Measurements from ENCODE around the gene SLC25A28.
"Not testable (repeated sequence)": the region's sequence is repeated elsewhere in the genome, so short reads cannot be mapped to it uniquely, and the experiment has no call there.

Gene SLC25A28

DNA sequence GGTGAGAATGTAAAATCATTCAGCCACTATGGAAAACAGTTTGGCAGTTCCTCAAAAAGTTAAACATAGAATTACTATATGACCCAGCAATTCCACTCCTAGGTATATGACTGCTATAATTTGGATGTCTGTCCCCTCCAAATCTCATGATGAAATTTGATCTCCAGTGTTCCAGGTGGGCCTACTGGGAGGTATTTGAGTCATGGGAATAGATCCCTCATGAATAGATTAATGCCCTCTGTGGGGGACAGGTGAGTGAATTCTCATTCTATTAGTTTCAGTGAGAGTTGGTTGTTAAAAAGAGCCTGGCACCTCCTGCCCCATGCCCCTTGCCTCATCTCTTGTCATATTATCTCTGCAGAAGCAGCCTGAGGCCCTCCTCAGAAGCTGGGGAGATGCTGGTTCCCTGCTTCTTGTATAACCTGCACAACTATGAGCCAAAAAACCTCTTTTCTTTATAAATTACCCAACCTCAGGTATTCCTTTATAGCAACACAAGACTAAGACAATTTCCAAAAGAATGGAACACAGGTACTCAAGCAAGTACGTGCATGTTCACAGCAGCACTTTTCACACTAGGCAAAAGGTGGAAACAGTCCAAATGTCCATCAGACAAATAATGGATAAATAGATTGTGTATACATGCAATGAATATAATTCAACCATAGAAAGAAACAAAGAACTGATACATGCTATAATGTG, 8.8 kb upstream of the SLC25A28 start:
- DNase-seq (ENCODE audit: low spot score), result no peak

DNA sequence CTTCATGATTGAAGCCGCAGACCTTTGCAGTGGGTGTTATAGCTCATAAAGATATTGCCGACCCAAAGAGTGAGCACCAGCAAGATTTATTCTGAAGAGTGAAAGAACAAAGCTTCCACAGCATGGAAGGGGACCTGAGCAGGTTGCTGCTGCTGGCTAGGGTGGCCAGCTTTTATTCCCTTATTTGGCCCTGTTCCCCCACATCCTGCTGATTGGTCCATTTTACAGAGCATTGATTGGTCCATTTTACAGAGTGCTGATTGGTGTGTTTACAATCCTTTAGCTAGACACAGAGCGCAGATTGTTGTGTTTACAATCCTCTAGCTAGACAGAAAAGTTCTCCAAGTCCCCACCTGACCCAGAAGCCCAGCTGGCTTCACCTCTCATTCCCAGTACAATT, 4.9 kb upstream of the SLC25A28 start:
- DNase-seq (ENCODE audit: low spot score), result not testable (repeated sequence)

DNA sequence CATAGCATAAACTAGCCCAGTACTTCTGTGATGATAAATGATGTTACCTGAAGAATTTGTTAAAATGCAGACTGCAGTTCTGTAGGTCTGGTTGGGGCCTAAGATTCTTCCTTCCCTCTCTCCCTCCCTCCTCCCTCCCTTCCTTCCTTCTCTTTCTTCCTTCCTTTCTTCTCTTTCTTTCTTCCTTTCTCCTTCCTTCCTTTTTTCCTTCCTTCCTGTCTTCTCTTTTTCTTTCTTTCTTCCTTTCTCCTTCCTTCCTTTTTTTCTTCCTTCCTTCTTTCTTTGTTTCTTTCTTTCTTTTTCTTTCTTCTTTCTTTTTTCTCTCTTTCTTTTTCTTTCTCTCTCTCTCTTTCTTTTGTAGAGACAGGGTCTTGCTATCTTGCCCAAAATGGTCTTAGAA, 3.7 kb upstream of the SLC25A28 start:
- no peak for DNase-seq (ENCODE audit: low spot score)

DNA sequence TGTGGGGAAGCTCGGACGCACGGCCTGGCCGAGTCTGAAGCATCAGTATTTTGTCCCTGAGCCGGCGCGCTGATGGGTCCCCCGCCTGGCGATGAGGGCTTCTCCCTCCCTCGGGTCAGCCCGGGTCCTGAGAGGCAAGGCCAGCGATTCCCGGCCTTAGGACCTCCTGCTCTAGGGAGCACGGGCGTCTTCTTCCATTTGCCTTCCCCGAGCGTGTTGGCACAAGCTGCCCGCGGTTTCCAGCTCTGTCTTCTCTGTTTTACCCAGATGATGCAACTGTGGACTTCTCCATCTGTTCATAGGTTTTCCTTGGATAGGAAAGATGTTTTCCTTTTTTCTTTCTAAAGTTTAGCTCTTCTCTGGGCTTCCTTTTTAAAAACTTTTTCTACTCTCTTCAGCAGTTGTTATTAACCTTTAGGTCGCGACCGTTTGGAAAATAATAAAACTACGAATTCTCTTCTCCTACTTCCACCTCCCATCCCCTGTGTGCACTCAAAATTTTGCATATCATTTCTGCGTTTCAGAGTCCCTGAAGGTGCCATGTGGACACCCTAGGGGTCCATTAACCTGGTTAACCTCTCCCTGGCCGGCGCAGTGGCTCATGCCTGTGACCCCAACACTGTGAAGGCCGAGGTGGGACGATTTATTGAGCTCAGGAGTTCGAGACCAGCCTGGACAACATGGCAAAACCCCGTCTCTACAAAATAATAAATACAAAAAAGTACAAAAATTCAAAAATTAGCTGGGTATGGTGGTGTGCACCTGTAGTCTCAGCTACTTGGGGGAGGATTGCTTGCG, 1.4 kb upstream of the SLC25A28 start:
- no peak for DNase-seq (ENCODE audit: low spot score)

DNA sequence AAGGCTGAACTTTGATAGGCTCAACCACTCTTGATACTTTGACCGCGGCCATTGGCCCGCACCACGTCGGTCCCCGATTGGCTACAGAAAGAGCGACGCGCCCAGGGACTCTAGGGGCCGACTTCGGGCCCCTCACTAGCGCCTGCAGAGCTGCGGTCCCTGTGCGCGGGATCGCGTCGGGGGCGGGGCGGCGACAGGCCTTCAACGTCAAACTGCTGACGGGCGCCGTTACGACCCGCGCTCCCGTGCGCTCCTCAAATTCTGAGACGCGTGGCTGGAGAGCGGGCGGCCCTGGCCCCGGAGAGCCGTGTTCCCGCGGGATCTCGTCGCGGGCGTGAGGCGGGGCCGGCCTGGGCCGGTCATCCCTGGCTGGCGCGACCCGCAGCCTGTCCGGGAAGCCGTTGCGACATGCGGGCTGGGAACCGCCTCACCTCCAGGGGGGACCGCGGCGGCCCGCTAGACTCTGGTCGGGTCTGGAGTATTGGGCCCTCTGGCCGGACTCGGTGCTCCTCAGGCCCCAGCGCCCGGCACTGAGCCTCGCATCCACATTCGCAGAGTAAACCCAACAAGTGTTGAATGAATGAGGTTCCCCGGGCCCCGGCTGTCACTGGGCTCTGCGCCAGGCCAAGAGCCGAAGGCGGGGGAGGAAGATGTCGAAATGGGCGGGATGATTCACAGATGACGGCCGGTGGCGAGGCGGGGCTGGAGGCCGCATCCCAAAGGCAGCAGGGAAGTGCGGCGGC, 643 bp upstream of the SLC25A28 start:
- DNase-seq (ENCODE audit: low spot score), result peak; percentile 84

DNA sequence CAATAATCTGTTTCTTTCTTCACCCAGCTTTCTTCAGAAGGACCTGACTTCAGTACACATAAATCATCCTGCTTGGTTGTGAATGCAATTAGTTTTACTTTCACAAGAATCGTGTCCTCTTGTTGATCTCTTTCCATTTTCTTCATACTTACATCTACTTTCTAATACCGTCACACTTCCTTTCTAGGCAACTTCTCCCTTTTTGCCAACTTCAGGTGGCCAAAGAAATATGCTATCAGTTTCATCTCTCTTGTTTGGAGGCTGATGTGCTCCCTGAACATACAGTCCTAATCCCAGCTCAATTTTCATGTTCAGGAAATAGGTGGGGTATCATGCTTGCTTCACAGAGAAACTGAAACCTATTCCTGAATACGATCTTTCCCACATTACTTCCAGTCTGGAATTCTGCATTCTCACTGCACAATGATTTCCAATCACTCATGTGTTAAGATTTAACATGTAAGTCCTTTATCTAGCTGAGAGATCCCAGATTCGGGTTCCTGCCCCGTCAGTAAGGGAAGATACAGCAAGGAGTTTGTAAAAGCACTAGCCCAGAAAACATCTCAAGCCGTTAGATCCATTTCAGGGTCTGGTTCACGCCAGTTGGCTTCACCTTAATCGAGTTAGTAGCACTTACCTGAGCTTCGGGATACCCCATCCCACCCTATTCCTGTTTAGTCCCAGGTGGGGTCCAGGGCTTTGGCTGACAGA, 994 bp downstream of the SLC25A28 start:
- DNase-seq (ENCODE audit: low spot score), result no peak

DNA sequence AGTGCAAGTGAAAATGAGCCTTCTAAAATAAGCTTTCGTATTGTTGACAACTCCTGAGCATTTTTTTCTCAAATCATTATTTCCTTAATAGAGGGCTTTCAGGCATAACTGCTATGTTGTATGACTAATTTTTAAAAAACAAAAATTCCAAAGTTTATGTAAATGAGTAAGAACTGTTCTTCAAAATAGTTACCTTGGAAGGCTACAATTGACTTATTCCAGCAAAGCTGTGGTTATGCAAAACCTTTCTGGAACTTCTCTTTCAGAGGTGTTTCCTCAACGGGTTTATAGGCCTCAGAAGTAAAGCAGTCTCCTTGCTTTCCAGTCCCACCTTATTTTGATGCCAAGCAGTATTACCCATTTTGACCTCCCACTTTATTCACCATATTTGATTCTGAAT, 2.5 kb downstream of the SLC25A28 start:
- DNase-seq (ENCODE audit: low spot score), result no peak

DNA sequence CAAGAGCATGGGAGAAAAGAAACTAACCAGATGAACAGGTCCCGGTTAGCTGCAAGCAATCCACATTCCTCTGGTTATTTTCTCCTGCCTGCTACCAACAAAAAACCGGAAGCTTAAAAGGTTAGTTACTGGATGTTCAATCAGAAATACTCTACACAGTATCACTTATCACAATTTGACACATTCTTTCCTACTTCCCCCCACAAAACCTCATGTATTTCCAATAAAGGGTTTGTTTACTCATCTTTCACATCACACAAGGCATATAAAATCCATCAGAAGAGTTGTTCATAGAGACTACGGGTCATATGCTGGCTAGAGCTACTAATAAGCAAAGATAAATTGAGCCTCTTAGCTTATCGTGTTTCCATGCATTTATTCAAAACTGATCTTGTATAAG, 4.8 kb downstream of the SLC25A28 start:
- no peak for DNase-seq (ENCODE audit: low spot score)

DNA sequence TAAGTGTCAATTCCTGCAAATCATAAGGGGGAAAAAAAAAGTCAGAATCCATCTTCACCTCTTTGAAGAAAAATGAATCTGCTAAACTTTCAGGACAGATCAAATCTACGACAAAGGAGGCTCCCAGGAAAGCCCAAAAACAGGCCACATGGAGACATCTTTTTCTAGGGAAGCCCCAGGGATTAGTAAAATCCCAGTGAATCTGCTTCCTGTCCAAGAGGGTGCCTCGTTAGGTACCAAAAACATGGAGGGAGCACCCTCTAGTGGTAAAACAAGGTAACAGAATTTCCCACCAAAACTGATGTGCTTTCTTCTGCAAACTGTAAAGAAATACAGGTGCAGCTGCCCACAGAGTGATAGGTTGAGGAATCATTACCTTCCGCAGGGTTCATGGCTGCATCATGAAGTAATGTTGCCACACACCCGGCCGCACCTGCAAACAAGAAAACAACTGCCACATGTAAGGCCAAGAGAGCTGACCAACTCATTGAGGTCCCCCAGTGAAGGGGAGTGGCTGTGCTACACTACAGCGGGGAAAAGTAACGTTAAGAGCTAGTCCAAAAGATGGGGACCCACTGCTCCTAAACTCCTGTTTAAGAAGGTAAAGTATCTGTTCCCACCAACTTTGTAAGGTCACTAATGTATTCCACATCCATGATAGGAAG, 7.9 kb downstream of the SLC25A28 start:
- DNase-seq (ENCODE audit: low spot score), result peak; percentile 77

DNA sequence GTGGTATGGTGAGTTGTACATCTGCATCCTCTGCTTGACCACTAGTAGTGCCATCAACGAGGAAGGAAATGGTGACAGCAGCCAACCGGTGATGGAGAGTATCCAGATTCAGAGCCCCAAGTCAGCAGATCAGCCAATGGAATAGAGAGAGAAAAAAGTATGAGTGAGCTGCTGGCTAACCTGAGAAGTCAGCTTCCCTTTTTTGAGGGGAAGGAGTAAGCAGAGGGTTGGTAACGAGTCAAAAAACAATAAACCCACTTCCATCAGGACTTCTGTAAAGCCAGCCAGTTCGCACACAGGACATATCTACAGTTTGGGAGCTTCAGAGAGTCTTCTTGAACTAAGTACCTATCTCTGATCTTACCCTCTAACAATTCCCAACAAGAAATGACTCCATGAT, 8.9 kb downstream of the SLC25A28 start:
- no peak for DNase-seq (ENCODE audit: low spot score)

DNA sequence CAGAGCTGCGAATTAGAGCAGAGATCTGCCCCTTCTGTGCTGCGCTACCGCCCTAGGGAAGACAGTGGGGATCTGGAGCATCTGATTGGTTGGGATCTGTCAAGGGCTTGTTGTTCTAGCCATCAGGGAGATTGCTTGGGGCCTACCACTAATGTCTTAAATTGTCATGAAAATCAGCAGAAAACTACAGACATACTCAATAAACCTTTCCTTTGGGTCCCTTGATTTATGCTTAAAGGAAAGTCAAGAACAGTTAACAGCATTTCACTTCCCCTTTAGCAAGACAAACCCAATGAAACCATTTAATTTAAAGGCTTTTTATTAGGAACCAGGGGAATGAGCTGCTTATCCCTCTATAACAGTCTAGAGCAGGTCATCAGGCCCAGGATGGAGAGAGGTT, 10.0 kb downstream of the SLC25A28 start:
- no peak for DNase-seq (ENCODE audit: low spot score)

DNA sequence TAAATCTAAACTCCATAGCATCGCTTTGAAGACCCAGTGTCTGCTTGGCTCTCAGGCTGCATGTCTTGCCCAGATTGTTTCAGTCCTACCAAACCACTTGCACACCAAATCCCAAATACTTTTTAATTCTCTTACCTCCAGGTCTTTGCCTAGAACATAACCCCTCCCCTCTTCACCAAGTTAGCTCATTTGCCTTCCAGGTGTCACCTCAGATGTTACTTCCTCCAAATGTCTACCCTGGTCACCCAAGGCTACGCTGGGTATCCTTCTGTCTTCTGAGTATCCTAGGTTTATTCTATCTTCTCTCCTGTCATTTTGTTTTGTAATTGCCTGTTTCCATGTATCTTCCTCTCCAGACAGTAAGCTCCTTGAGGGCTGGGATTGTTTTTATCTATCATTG, 11.1 kb downstream of the SLC25A28 start:
- no peak for DNase-seq (ENCODE audit: low spot score)

DNA sequence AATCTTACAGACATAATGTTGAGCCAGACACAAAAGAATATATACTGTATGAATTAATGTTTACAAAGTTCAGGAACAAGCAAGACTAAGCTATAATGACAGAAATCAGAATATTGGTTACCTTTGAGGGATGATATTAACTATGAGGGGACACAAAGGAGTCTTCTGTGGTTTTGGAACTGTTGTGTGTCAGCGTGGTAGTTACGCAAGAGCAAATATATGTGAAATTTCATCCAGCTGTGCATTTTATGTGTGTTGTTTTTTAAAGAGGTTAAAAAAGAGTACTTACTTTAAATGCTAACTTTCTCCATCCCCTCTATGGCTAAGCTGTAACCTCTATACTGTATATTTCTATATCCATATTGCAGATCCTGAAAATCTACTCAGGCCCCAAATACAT, 14.9 kb downstream of the SLC25A28 start:
- DNase-seq (ENCODE audit: low spot score), result no peak

DNA sequence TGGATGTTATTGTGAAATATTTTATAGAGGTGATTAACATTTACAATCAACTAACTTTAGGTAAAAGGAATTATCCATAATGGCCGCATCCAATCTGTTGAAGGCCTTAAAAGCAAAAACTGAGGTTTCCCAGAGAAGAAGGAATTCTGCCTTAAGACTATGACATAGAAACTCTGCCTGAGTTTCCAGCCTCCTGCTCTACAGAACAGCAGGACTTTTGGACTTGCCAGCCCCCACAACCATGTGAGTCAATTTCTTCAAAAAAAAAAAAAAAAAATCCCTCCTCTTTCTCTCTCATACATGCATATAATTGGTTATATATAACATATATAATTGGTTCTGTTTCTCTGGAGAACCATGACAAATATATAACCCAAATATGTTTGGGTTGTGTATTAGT, 15.4 kb downstream of the SLC25A28 start:
- DNase-seq (ENCODE audit: low spot score), result no peak

DNA sequence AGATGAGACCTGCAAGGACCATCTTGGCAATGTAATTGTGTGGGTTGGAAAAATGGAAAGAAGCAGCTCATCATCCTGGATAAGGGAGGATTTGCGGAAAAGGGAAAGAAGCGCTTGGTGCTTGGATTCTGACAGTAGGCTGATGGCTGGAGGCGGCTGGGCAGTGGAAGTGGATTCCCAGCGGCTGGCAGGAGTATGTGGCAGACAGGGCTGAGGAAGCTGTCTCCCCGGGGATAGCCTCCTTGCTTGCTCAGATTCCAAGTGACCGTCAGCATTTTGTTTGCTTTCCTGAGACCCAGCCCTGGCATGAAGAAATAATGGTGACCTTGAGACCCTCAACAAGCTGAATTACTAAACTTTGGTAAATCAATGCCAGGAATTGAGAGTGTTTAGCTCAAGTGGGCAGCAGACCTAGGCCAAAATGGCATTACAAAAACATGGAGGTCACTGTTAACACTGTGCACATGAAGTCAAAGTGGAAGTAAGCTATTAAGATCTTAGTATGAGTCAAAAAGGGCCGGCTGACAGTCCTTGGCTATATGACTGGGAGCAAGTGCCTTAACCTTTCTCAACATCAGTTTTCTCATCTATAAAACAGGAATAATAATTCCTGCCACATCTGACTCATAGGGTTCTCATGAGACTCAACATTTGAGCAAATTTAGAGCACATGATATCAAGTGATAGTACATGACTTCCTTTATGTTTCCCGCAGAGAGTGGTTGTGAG, 21.3 kb downstream of the SLC25A28 start:
- DNase-seq (ENCODE audit: low spot score), result no peak

DNA sequence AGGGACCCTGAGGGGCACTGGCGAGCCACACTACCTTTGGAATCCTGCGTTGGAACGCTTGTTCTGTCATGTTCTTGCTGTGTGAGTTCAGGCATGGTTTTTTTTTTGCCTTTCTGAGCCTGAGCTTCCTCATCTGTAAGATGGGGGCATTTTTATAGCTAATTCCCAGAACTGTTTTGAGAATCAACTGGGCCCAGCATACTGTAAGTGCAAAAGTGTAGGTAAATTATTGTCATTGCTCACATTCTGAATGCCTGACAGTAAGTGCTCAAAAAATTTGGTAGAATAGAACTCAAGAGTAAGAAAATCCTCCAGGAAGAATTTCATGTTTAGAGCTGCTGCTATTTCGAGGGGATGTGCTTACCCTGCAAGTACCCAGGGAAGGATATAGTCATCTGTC, 22.2 kb downstream of the SLC25A28 start:
- DNase-seq (ENCODE audit: low spot score), result no peak

DNA sequence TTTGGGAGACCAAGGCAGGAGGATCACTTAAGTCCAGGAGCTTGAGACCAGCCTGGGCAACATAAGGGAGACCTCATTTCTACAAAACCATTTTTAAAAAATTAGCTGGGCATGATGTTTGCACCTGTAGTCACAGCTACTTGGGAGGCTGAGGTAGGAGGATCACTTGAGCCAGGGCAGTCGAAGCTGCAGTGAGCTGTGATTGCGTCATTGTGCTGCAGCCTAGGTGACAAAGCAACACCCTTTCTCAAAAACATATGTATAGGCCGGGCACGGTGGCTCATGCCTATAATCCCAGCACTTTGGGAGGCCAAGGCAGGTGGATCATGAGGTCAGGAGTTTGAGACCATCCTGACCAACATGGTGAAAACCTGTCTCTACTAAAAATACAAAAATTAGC, 23.5 kb downstream of the SLC25A28 start:
- DNase-seq (ENCODE audit: low spot score), result not testable (repeated sequence)

DNA sequence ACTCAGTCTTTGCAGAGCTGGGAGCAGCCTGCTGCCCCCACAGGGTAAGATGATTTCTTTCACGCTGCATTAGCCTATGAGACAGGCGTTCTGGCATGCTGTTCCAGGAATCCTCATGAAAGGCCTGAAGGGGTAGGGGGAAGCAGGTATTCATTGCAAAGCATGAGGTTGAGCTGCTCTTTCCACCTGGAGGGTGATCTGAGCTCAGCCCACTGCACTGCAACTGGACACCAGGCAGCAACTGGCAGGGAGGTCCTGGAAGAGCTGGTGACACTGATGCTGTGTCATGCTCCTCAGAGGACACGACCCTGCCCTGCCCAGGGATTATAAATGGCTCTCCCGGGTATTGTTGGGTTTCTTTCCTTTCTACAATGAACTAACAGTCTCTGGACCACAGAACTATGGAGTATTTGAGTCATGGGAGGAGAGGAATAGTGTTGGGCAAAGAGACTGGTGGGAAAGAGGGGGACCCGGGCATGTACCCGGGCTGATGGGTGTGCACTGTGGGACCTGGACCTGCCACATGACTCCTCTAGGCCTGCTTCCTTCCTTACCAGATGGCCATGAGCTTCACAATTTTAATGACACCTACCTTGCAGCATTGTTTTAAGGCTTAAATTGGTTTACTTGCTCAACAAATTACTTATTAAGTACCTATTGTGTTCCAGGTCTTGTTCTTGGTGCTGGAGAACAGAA, 24.3 kb downstream of the SLC25A28 start:
- DNase-seq (ENCODE audit: low spot score), result peak; percentile 17

DNA sequence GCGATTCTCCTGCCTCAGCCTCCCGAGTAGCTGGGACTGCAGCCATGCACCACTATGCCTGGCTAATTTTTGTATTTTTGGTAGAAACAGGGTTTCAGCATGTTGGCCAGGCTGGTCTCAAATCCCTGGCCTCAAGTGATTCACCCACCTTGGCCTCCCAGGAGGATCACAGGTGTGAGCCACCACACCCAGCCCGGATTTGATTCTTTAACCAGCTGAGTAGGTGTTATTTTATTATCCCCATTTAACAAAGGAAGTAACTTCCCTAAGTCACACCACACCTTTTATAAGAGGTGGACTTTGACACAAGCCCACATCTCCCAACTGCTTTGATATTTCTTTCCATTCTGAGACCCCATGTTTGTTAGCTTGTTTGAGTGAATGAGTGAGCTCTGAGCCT, 25.0 kb downstream of the SLC25A28 start:
- no peak for DNase-seq (ENCODE audit: low spot score)

DNA sequence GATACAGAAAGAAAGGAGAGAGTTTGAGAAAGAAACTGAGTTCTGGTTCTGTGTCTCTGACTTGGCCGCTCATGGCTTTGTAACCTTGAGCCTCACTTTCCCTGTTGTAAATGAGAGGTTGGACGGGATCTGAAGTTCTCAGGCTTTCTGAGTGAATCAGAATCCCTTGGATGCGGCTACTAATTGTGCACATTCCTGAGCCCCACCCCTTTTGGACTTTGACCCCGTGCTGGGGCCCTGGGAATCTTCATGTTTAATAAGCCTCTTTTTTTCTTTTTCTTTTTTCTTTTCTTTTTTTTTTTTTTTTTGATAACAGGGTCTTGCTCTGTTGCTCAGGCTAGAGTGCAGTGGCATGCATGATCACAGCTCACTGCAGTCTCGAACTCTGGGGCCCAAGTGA, 26.9 kb downstream of the SLC25A28 start:
- no peak for DNase-seq (ENCODE audit: low spot score)

DNA sequence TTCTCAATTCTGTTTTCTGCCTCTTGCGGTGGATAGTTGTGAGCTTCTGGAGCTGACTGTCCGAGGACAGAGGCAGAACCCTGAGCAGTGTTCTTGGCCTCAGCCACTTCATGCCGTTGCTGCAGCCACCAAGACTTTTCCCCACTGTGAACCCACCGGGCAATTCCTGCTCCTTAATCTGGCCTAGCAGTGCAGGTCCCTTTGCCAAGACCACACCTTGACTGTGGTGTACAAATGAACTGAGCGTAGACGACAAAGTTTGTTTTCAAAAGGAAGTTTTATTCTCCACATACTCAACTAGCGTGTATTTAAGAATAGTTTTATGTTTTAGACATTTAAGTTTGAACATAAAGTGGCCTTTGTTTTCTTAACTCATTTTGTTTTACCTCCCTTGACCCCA, 29.4 kb downstream of the SLC25A28 start:
- no peak for DNase-seq (ENCODE audit: low spot score)

Data from iPS-NIHi11 (cell line).